GM20431 (cell line): ENCODE measurements around the gene IRF6.

Experiments
- in situ Hi-C: fragments of 300-500 bp; cut with MseI, MboI; formaldehyde crosslinking; loops from one replicate; pipeline ENCODE4 v1.15.0; 2020; ENCODE audit warnings: low sequenced_read_pairs; ENCODE audit not compliant: unreplicated experiment

Gene IRF6

DNA sequence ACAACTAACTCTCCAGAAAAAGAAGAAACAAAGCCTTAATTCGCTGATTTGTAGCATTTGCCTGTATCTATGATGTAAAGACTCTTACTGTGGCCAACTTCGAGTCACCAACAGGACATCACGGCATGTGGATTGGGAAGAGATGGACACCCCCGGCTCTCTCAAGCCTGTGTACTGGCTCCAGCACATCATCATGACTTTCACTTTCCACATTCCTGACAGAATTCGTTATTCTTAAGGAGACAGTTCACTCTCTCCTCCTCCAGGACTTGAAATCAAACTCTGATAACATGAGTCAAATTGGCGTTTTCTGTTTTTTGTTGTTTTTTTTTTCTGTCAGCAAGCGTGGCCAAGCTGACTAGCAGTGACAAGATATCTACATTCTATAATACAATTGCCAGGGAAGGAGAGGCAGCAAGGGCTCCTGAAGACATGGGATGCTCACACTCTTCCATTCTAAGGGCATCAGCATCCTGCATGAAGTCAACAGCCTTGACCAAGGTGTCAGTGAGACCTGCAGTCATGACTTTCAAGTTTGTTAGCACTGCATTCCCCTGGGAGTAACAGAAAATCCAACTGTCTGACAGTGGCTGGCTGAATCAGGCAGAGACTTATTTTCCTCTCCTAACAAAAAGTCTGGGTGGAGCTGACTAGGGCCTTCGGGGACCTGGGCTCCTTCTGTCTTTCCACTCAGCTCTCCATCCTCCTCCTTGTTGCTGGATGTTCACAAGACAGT is 63.4 kb downstream of the IRF6 start:
- in situ Hi-C loops = no loop called here

DNA sequence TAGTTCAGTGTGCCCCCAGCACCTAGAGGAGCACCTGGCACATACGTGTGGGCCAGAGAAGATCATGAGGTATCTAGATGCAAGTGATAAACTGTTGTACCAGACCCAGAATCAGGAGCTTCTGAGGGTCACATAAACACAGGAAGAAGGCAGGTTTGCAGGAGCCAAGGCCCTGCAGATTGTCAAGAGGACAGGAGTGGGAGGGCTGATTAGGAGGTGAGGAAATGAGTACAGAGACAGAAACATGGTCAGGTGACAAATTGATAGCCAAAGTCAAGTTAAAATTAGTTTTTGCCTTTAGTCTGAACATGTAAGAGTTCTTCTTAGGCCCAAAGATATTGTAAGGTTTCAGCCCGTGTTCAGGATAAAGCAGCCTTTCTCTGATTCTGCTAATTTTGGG is 64.1 kb downstream of the IRF6 start:
- in situ Hi-C loops = no loop called here

DNA sequence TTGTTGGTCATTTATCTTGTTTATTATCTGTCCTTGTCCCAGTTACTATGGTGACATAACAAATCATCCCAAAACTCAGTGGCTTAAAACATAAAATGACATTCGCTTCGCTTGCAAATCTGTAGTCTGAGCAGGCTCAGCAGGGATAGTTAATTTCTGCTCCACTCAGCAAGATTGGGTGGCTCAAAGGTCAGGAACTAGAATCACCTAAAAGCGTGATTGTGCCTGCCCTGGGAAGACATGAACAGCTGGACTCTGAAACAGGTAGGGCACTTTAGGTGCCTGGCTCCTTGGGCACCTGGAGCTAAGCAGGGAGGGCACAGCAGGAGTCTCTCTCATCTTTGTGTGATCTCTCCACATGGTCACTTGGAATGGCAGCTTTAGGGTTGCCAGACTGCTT is 64.7 kb downstream of the IRF6 start:
- in situ Hi-C loops = no loop called here

DNA sequence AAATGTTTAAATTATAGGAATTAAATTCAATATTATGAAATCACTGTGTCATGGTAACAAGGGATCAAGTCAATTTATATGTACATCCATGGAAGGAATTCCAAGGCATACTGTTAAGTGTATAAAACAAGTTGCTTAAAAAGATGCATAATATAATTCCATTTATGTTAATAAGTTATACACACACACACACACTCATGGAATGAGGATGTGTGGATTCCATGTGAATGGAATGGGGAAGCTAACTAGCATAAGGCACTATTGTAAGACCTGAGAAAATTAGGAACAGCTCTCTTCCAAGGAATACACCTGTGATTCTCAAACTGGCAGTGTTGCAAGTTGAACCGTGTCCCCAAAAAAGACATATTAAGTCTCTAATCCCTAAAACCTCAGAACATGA is 67.7 kb downstream of the IRF6 start:
- in situ Hi-C loops = no loop called here

DNA sequence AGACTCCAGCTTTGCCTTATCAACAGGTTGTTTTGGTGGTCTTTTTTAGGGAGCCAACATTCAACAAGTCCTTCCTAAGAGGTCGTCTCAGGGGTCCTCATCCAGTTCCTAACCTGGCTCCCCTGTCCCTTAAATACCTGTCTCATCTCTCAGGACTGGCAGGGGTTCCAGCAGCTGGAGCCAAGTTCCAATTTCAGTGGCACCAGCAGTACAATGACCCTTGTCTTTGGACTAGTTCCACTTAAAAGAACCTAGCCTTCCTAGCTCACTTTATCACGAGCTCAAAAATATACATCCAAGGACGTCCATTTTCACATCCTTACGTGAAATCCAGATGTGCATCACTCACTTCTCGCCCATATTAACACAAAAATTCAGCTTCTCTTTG is 68.8 kb downstream of the IRF6 start:
- in situ Hi-C loops = no loop called here

DNA sequence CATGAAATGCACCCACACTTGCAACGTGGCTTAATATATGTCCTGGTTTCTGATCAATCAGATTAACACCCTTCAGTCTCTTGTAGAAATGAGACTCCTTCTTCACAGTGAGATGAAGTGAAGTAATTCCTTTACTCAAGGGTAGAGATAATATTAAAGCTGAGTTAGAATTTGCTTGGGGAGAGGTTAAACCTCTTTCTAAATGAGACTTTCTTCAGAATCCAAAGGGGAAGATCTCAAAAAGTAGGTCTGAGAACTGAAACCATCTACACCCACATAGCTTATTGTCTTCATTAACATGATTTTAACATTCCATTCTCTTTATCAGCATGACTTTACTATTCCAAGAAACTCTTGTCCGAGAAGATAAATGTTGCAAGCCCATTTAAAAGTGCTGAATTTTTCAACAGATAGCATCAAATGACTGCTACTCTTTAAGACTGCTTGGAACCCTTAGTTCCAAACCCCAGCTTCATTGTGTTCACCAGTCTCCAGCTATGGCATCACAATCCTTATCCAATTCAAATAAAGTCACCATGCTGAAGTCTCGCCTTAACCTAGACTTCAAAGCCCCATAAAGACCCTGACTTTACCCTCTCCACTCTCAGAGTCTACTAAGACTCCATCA is 69.3 kb downstream of the IRF6 start:
- in situ Hi-C loops = no loop called here
